Glomerular endothelial cell (primary cell): ENCODE measurements around the gene ZBTB34. TPM values are rescaled to one million over a fixed set of nuclear protein-coding genes. Genes with fewer than 3 reads are reported as not detected.

Experiments
- DNase-seq: peaks from one replicate; pipeline ENCODE4 v3.0.0-alpha.2; 2011; ENCODE audit warnings: low read depth, low spot score; ENCODE audit errors: extremely low read depth
- total RNA-seq: library from RNA; depleted of rRNA; stranded (reverse); fragments of >200 nt; gene quantifications from 2 replicates; pipeline ENCODE4 v1.2.3, GENCODE V29; 2015

The ZBTB34 gene
- total RNA-seq, 1 donor from 2014 or later: 12.8 TPM

DNA sequence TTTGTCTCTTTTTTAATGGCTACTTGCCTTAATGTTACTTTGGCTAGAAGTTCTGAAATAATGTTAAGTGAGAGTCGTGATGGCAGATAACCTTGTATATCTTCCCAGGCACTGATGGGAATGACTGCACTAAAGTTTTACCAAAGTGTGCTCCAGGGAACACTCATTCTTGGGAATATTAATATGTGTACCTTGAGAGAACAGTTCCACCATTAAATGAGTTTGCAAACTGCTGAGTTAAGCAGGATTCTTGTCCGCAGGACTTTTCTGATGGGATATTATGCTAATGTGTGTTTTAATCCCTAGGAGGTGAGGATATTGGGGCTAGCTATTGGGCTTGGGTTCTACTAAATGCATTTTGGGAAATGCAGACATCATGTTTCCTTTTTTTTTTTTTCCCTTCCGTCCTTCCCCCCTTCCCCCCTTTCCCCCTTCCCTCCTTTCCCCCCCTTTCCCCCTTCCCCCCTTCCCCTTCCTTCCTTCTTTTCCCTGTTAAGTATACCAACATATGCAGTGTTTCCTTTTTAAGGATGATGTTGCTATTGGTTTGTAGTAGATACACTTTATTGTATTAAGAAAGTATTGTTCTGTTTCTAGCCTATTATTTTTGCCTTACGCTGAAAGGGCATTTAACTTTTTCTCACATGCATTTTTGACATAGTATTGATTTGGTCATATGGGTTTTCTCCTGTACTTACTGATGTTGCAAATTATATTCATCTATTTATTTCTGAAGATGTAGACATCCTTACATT lies 15.5 kb downstream of the ZBTB34 start:
- DNase-seq: no peak

GRCh38 chr9:126876531-126876930 lies 16.1 kb downstream of the ZBTB34 start:
- no peak for DNase-seq

DNA sequence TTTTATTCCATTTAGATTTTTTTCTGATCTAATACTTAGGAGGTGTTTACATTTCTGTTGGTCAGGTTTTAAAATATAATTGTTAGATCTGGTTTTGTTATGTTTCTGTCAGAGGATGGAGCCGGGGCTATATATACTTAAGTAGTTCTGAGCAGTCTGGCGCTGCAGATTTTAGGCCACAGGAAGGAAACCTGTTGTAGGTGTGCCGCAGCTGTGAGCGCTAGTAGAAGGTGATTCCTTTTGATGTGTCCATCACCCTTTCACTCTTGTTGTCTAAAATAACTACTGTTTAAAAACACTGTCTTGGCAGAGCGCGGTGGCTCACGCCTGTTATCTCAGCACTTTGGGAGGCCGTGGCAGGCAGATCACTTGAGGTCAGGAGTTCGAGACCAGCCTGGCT lies 17.0 kb downstream of the ZBTB34 start:
- no peak for DNase-seq

DNA sequence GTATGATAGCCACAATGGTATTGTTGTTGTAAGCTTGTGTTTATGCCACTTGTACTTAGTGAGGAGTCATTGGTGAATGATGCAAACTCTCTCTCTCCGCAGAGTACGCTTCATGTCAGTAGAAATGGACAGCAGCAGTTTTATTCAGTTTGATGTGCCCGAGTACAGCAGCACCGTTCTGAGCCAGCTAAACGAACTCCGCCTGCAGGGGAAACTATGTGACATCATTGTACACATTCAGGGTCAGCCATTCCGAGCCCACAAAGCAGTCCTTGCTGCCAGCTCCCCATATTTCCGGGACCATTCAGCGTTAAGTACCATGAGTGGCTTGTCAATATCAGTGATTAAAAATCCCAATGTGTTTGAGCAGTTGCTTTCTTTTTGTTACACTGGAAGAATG lies 18.8 kb downstream of the ZBTB34 start:
- no peak for DNase-seq

- DNase-seq: no peak
Measured at GRCh38 chr9:126880226-126880946, 19.9 kb downstream of the ZBTB34 start.

DNA sequence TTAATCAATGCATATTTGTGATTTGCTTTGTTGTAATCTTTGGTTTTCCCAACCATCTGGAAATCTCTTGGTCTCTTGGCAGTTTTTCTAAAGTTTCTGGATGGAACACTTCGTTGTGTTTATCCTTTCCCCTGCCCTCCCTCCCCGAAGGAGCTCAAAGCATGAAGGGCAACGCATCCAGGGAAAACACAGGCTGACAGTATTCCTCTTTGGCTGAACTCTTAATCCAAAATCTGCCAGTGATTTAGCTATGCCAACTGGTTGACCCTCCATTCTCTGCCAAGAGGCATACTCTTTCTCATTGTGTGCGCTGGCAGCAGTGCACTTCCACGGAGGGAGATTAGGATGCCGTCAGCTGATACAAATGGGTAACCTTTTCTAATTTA lies 20.5 kb downstream of the ZBTB34 start:
- no peak for DNase-seq

DNA sequence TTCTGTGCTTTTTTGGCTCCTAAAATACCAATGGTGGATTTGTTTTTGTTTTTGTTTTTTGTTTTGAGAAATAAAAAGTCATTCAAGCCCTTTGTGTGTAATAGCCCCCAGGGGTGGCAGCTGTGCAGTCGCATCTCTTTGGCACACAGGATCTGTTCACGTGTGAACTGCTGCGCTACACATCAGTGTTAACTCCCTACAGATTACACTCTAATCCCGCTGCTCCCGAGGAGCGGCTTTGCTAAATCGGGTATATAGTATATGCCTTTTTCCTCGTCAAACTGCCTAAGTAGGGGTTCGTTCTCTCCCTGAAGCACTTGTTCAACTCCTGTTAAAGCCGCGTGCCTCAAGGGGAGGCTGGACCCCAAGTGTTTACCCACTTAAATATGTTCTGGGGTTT lies 22.3 kb downstream of the ZBTB34 start:
- DNase-seq: no peak

- DNase-seq: no peak
Measured at GRCh38 chr9:126883636-126884035, 23.2 kb downstream of the ZBTB34 start.

- peak; percentile 37 for DNase-seq
Measured at GRCh38 chr9:126885131-126885641, 24.7 kb downstream of the ZBTB34 start.

DNA sequence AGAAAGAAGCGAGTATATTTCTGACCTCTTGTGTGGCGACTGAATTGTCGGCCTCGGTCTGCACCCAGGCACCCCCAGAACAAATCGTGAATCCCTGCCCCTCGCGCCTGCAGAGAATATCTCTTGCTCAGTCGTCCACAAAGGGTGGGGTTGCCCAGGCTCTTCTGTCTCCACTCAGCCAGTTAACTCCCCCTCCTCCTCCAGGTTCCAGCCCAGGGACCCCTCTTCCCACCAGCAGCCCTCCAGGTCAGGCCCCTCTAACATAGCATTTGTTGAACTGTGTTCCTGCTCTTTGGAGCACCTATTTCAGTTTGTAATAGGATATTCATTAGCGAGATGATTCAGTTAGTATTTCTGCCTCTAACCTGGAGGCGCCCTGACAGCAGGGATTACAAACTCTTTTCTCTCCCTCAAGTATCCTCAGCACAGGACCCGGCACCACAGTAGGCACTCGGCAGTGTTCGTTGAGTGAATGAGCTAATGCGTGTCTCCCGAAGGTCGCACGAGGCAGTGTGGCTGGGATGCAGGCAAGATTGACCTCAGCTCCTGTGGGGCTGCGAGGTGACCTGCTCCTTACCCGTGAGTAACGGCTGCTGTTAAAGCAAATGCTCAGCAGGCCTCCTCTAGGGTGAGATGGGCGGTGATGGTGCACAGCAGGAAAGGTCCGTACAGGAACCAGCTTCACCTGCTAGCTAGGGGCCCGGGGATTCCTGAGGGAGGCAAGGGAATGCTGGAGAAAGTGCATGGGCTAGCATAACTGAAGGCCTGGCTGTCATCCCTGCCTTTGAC lies 25.8 kb downstream of the ZBTB34 start:
- DNase-seq: no peak

DNA sequence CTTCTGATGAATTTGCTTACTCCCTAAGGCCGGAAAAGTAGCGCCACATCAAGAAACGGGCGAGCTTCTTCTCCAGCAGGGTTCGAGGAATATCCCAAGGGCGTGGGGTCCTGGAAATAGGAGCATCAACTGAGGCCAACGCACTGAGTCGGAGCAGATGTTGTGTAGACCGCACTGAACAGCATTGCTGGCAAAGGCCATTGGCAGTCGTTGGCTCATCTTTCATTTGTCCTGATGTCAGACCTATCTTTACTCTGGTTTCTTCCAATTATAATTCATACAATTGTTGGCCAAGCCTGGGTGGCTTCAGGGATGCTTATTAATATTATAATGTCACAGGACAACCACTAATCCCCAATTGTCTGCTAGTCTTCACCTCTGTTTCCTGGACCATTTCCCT lies 26.5 kb downstream of the ZBTB34 start:
- DNase-seq: no peak

DNA sequence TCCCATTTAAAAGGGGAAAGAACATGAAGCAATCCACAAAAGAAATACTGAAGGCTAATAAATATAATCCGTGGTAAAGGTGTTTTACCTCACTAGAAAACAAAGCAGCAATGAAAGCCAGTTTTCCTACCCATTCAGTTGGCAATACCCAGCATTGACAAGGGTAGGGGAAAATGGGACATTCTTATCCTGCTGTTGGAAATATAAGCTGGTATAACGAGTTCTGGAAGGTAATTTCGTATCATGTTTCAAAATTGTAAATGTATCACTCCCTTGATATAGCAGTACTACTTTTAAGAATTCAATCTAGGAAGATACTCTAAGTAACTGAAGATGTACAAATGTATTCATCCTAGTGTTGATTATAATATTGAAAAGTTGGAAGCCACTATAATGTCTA lies 31.2 kb downstream of the ZBTB34 start:
- DNase-seq: no peak

GRCh38 chr9:126893079-126893478 lies 32.6 kb downstream of the ZBTB34 start:
- DNase-seq: no peak

DNA sequence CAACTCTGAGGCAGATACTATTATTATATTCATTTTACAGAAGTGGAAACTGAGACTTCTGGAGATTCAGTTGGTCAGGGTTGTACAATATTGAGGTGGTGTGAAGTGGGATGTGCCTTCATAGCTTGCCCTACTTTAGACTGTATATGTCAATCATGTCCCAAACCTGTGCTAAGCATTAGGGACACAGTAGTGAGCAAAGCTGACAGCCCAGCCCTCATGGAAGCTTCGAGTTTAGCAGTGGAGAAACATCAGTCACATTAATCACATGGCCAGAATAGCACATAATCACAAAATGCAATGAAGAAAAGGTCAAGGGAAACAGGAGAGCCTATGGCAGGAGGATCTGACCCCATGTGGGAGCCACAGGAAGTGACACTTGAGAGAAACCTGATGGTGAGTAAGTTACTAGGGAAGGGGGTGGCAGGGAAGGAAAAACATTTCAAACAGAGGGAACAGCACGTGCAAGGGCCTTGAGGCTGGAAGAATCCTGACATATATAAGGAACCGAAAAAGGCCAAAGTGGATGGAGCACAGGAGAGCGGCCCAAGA lies 33.7 kb downstream of the ZBTB34 start:
- DNase-seq: no peak

DNA sequence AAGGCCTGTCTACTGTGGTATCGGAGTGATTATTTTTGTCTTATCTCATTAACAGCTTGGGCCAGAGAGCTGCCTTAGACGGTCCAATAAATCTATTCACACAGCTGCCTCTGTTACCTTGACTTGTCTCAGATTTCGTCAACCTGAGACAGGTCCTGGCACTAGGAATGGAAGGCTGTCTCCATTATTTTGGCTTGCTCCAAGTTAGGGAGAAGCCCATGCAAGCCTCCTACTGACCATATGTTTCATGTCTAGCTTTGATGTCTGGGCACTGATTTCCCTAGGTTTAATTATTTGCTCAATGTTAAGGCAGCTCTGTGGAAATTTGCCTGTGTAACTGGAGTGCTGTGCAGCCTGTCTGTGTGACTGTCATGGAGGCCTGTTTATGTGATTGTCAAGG lies 41.8 kb downstream of the ZBTB34 start:
- no peak for DNase-seq

DNA sequence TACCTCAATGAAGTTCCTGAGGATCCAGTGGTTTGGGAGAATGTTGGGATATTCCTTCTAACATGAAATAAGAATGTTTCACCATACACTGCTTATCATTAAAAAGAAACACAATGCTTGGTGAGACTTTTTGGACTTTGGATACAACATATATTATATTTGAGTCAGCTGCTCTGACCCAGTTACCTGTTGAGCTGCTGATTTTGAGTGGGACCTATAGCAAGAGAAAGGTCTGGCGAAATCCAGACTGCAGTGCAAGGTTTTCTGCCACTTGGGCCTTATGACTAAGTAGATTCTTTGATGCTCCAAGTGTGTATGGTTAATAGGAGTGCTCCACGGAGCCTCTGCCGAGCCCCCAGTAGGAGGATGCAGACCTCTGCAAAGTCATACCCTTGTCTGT lies 44.1 kb downstream of the ZBTB34 start:
- DNase-seq: no peak

DNA sequence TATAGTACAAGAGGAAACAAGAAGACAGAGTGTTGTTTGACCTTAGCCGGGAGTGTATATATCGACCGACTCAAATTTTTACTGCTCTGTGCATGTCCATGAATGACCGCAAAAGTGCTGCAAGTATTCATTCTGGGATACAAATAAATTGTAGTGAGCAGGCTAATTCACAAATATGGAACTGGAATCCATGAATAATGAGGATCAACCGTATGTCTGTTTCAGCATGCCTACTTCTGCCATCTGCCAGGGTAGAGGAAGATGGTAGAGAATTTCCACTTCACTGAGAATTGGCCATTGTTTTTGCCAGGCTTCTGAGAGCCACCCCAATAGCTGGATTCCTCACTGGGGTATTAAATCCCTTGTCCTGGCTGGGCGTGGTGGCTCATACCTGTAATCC lies 45.7 kb downstream of the ZBTB34 start:
- DNase-seq: no peak

DNA sequence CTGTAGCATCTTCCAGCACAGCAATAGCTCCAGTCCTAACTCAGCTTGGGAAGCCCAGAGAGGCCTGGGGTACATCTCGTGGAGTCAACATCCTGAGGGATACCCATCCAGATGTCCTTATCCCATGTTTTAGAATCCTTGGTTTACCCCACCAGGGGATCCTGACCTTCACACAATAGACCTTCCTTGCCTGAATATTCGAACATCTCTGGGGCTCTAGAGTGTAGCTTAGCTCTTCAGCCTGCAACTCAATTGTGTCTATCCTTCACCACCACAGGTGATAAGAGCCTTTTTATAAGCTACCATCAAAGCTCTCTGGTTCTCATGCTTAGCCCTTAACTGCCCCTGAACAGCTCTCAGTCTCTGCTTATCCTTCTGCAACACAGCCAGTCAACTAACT lies 46.6 kb downstream of the ZBTB34 start:
- DNase-seq: no peak

GRCh38 chr9:126914458-126915280 lies 54.2 kb downstream of the ZBTB34 start, which contains the start of gene RALGPS1:
Gene RALGPS1 (plus strand): TSS chr9:126914782. CDS start chr9:126962290, 47,508 bp downstream.
- peak; percentile 20 for DNase-seq

DNA sequence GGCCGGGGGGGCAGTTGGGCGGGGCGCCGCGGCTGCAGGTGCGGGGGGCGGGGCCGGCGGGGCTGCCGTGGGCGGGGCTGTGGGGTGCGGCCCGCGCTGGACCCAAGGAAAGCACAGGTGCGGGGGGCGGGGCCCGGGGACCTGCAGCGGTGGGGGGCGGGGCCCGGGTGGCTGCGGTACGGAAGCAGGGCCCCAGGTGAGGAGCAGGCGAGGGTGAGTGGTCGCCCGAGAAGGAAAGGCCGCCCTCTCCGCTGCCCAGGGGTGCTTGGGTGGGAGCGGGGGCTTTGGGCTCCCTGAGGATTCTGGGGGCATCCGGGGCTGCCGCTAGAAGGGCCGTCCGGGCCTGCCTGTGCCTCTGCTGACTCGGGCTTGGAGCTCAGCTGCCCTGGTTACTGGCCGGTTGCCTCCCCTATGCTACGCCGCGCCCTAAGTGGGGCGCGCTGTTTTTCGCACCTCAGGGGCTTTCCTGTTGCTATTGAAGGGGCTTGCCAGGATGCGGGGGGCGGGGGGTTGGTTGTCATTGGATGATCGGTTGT lies 54.9 kb downstream of the ZBTB34 start:
- DNase-seq: no peak
